ENCODE measurements around the gene HYAL2. TPM values are rescaled to one million over a fixed set of nuclear protein-coding genes. Genes with fewer than 3 reads are reported as not detected.

HYAL2 gene
- total RNA-seq, 4 donors from 2014 or later: 112 to 289 (median 166) TPM

- Histone ChIP-seq H3K9me3 (no peaks in the 10 kb centered on the region), H3K4me3 (peak overlapping the region; percentile 71 to 83), H3K36me3 (no peaks in the 10 kb centered on the region), H3K27ac (peak overlapping the region; percentile 95 to 96), H3K4me1 (peaks cover 0 to 32% of the 10 kb centered on the region in 2 donors), H3K27me3 (no peaks in the 10 kb centered on the region)
- TF ChIP-seq CTCF (IDR thresholded peaks at IDR 0.05) (no peak), POLR2A (IDR thresholded peaks at IDR 0.05) (no peak)
- intact Hi-C loops (cut with DNase I; ENCODE audit: low total_unique reads): no loop called here
- peak in 1 of 2 donors; percentile 31 for DNase-seq
Observed at GRCh38 chr3:50319894-50320625, 2.5 kb downstream of the HYAL2 start.

GRCh38 chr3:50319181-50319893 is 3.2 kb downstream of the HYAL2 start:
- Histone ChIP-seq H3K27me3 (no peaks in the 10 kb centered on the region), H3K27ac (peak overlapping the region in 1 of 2 donors; percentile 95), H3K36me3 (no peaks in the 10 kb centered on the region), H3K9me3 (no peaks in the 10 kb centered on the region), H3K4me1 (peaks cover 0 to 32% of the 10 kb centered on the region in 2 donors), H3K4me3 (peak overlapping the region in 1 of 2 donors; percentile 83)
- intact Hi-C loops (cut with DNase I; ENCODE audit: low total_unique reads): no loop called here
- DNase-seq: no peak
- no peak for TF ChIP-seq POLR2A (IDR thresholded peaks at IDR 0.05)

- Histone ChIP-seq H3K27me3 (no peaks in the 10 kb centered on the region), H3K9me3 (no peaks in the 10 kb centered on the region), H3K4me1 (peaks cover 0 to 32% of the 10 kb centered on the region in 2 donors), H3K27ac (peak overlapping the region in 1 of 2 donors; percentile 95), H3K4me3 (no peak overlapping the region), H3K36me3 (no peaks in the 10 kb centered on the region)
- intact Hi-C loops (cut with DNase I; ENCODE audit: low total_unique reads): no loop called here
- no peak for TF ChIP-seq CTCF (IDR thresholded peaks at IDR 0.05)
- no peak for TF ChIP-seq POLR2A (IDR thresholded peaks at IDR 0.05)
- no peak for DNase-seq
Observed at GRCh38 chr3:50318615-50319014, 3.9 kb downstream of the HYAL2 start.

GRCh38 chr3:50318163-50318562 is 4.4 kb downstream of the HYAL2 start:
- H3K4me1 ChIP-seq: peaks cover 0 to 32% of the 10 kb centered on the region in 2 donors
- H3K9me3 ChIP-seq: no peaks in the 10 kb centered on the region
- no peak for TF ChIP-seq CTCF (IDR thresholded peaks at IDR 0.05)
- no peak for TF ChIP-seq POLR2A (IDR thresholded peaks at IDR 0.05)
- no peaks in the 10 kb centered on the region for H3K27me3 ChIP-seq
- intact Hi-C loops (cut with DNase I; ENCODE audit: low total_unique reads): no loop called here
- no peaks in the 10 kb centered on the region for H3K36me3 ChIP-seq
- H3K27ac ChIP-seq: peak overlapping the region in 1 of 2 donors; percentile 43
- no peak overlapping the region for H3K4me3 ChIP-seq
- no peak for DNase-seq

- no peaks in the 10 kb centered on the region for H3K36me3 ChIP-seq
- TF ChIP-seq POLR2A (IDR thresholded peaks at IDR 0.05) (no peak), CTCF (IDR thresholded peaks at IDR 0.05) (no peak)
- no peaks in the 10 kb centered on the region for H3K27me3 ChIP-seq
- H3K27ac ChIP-seq: peak overlapping the region; percentile 43
- no peak for DNase-seq
- H3K9me3 ChIP-seq: no peaks in the 10 kb centered on the region
- no peak overlapping the region for H3K4me3 ChIP-seq
- H3K4me1 ChIP-seq: peaks cover 0 to 28% of the 10 kb centered on the region in 2 donors
- intact Hi-C loops (cut with DNase I; ENCODE audit: low total_unique reads): no loop called here
Observed at GRCh38 chr3:50317300-50317699, 5.2 kb downstream of the HYAL2 start.

All from uterus (tissue), 4 donors.